ENCODE results near the gene PGS1.
"Not testable (repeated sequence)": the region's sequence is repeated elsewhere in the genome, so short reads cannot be mapped to it uniquely, and the experiment has no call there.

Gene PGS1, protein sequence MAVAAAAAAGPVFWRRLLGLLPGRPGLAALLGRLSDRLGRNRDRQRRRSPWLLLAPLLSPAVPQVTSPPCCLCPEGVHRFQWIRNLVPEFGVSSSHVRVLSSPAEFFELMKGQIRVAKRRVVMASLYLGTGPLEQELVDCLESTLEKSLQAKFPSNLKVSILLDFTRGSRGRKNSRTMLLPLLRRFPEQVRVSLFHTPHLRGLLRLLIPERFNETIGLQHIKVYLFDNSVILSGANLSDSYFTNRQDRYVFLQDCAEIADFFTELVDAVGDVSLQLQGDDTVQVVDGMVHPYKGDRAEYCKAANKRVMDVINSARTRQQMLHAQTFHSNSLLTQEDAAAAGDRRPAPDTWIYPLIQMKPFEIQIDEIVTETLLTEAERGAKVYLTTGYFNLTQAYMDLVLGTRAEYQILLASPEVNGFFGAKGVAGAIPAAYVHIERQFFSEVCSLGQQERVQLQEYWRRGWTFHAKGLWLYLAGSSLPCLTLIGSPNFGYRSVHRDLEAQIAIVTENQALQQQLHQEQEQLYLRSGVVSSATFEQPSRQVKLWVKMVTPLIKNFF

GRCh38 chr17:78378225-78379130 lies at the start of gene PGS1:
Gene PGS1, plus strand, starts transcription at chr17:78378649. Its CDS starts 17 bp downstream, at chr17:78378666.
- Histone ChIP-seq H3K36me3 (ENCODE audit: control insufficient read depth, insufficient read depth, low read length) (no peaks in the 10 kb centered on the region), H3K4me3 (ENCODE audit: low read length) (peak within 1 kb of the TSS; percentile 91), H3K9ac (ENCODE audit: low read length) (peak within 1 kb of the TSS; percentile 81), H3K4me1 (ENCODE audit: control insufficient read depth, insufficient read depth, low read length) (peaks cover 3% of the 10 kb centered on the region), H3K27ac (ENCODE audit: low read depth, low read length) (peak within 1 kb of the TSS; percentile 83), H3K27me3 (ENCODE audit: control insufficient read depth, insufficient read depth, low read length) (no peaks in the 10 kb centered on the region)

DNA sequence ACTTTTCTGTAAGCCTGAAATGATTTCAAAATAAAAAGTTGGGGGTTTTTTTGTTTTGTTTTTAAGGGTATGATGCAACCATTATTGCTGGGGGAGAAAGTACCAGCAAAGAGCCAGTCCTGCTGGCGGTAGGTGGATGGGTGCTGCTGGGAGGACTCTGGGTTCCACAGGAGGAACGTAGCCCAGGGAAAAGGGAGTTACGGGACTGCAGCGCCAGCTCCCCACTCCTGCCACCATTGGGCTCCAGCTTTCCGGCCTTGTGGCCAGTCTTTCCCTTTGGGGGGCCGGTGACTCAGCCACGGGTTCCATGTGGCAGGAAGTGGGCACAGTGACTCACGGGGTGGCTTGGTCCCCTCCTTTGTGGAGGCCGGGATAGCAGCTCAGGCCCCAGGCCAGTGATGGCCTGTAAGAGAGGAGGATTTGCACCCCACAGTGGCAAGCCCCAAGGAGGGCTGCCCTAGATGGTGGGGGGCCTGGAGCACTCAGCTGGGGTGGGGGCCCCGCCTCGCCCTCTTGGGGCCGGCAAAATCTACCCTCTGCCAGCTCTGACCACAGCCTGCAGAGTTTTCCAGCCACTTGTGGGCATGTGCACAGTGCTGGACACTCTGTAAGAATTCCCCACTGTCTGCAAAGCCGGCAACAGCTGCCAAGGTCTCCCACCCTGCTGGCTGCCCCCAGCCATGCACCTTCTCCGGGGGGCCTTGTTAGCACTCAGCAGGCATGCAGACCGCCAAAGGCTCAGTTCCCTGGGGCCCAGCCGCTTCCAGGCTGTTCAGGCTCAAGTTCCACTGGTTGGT lies 49.0 kb upstream of the PGS1 start:
- Histone ChIP-seq H3K27me3 (ENCODE audit: control insufficient read depth, insufficient read depth, low read length) (no peaks in the 10 kb centered on the region), H3K4me3 (ENCODE audit: low read length) (no peak overlapping the region), H3K9ac (ENCODE audit: low read length) (no peak overlapping the region), H3K36me3 (ENCODE audit: control insufficient read depth, insufficient read depth, low read length) (no peaks in the 10 kb centered on the region), H3K27ac (ENCODE audit: low read depth, low read length) (no peak overlapping the region), H3K4me1 (ENCODE audit: control insufficient read depth, insufficient read depth, low read length) (peaks cover 12% of the 10 kb centered on the region)

- no peak overlapping the region for H3K4me3 ChIP-seq (ENCODE audit: low read length)
- no peak overlapping the region for H3K27ac ChIP-seq (ENCODE audit: low read depth, low read length)
- no peaks in the 10 kb centered on the region for H3K36me3 ChIP-seq (ENCODE audit: control insufficient read depth, insufficient read depth, low read length)
- H3K27me3 ChIP-seq (ENCODE audit: control insufficient read depth, insufficient read depth, low read length) = no peaks in the 10 kb centered on the region
- no peak overlapping the region for H3K9ac ChIP-seq (ENCODE audit: low read length)
- H3K4me1 ChIP-seq (ENCODE audit: control insufficient read depth, insufficient read depth, low read length) = no peaks in the 10 kb centered on the region
These were observed 47.8 kb upstream of the PGS1 start for GRCh38 chr17:78330570-78331224.

DNA sequence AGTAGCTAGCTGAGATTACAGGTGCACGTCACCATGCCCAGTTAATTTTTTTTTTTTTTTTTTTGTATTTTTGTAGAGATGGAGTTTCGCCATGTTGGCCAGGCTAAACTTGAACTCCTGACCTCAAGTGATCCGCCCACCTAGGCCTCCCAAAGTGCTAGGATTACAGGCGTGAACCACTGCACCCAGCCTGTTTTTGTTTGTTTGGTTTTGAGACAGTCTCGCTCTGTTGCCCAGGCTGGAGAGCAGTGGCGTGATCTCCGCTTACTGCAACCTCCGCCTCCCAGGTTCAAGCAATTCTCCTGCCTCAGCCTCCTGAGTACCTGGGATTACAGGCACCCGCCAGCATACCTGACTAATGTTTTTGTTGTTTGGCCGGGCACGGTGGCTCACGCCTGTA lies 47.1 kb upstream of the PGS1 start:
- H3K9ac ChIP-seq (ENCODE audit: low read length); H3K27ac ChIP-seq (ENCODE audit: low read depth, low read length): not testable (repeated sequence)

DNA sequence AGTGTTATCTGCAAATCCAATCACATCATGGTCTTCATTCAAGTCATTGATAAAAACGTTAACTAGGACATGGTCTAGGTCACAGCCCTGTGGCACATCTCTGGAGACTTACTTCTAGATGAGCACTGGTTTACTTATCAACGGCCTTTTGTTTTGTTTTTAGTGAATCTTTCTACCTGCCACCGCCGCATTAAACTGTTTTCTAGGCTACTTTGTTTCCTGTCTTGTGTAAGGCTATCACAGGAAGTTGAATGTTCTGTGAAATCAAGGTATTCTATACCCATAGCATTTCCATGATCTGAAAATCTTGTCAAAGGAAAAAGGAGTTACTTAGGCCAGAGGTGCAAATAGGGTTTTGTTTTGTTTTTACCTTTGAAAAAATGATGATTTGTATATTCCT lies 45.5 kb upstream of the PGS1 start:
- H3K27ac ChIP-seq (ENCODE audit: low read depth, low read length) = no peak overlapping the region
- H3K36me3 ChIP-seq (ENCODE audit: control insufficient read depth, insufficient read depth, low read length) = no peaks in the 10 kb centered on the region
- H3K4me1 ChIP-seq (ENCODE audit: control insufficient read depth, insufficient read depth, low read length) = no peaks in the 10 kb centered on the region
- no peak overlapping the region for H3K4me3 ChIP-seq (ENCODE audit: low read length)
- no peak overlapping the region for H3K9ac ChIP-seq (ENCODE audit: low read length)
- no peaks in the 10 kb centered on the region for H3K27me3 ChIP-seq (ENCODE audit: control insufficient read depth, insufficient read depth, low read length)

More for the DNA sequence above, 47.1 kb upstream of the PGS1 start:
- H3K36me3 ChIP-seq (ENCODE audit: control insufficient read depth, insufficient read depth, low read length); H3K4me3 ChIP-seq (ENCODE audit: low read length); H3K27me3 ChIP-seq (ENCODE audit: control insufficient read depth, insufficient read depth, low read length); H3K4me1 ChIP-seq (ENCODE audit: control insufficient read depth, insufficient read depth, low read length): not testable (repeated sequence)

DNA sequence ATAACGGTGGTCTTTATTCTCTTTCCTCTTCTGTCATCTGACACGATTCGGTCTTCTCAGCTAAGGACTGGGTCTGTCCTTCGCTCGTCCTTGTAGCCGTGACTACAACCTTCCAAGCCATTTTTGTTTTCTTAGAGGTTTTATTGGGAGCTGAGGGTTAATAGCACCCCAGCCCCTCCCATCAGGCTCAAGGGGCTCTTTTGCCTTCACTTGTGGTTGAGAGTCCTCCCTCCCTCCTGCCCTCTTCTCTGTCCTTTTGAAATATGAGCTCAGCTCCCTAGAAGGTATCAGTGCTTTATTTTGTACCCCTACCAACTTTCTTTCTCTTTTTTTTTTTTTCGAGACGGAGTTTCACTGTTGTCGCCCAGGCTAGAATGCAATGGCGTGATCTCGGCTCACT lies 43.2 kb upstream of the PGS1 start:
- no peaks in the 10 kb centered on the region for H3K36me3 ChIP-seq (ENCODE audit: control insufficient read depth, insufficient read depth, low read length)
- no peaks in the 10 kb centered on the region for H3K4me1 ChIP-seq (ENCODE audit: control insufficient read depth, insufficient read depth, low read length)
- no peak overlapping the region for H3K9ac ChIP-seq (ENCODE audit: low read length)
- no peak overlapping the region for H3K4me3 ChIP-seq (ENCODE audit: low read length)
- H3K27ac ChIP-seq (ENCODE audit: low read depth, low read length) = no peak overlapping the region
- no peaks in the 10 kb centered on the region for H3K27me3 ChIP-seq (ENCODE audit: control insufficient read depth, insufficient read depth, low read length)

GRCh38 chr17:78337244-78338109 lies 41.0 kb upstream of the PGS1 start:
- H3K4me1 ChIP-seq (ENCODE audit: control insufficient read depth, insufficient read depth, low read length) = peaks cover 4% of the 10 kb centered on the region
- H3K9ac ChIP-seq (ENCODE audit: low read length) = no peak overlapping the region
- H3K27ac ChIP-seq (ENCODE audit: low read depth, low read length) = no peak overlapping the region
- no peaks in the 10 kb centered on the region for H3K27me3 ChIP-seq (ENCODE audit: control insufficient read depth, insufficient read depth, low read length)
- no peaks in the 10 kb centered on the region for H3K36me3 ChIP-seq (ENCODE audit: control insufficient read depth, insufficient read depth, low read length)
- no peak overlapping the region for H3K4me3 ChIP-seq (ENCODE audit: low read length)

- no peak overlapping the region for H3K4me3 ChIP-seq (ENCODE audit: low read length)
- H3K4me1 ChIP-seq (ENCODE audit: control insufficient read depth, insufficient read depth, low read length) = peaks cover 16% of the 10 kb centered on the region
- no peaks in the 10 kb centered on the region for H3K27me3 ChIP-seq (ENCODE audit: control insufficient read depth, insufficient read depth, low read length)
- no peak overlapping the region for H3K27ac ChIP-seq (ENCODE audit: low read depth, low read length)
- H3K36me3 ChIP-seq (ENCODE audit: control insufficient read depth, insufficient read depth, low read length) = no peaks in the 10 kb centered on the region
- H3K9ac ChIP-seq (ENCODE audit: low read length) = no peak overlapping the region
These were observed 39.8 kb upstream of the PGS1 start for GRCh38 chr17:78338486-78339259.

DNA sequence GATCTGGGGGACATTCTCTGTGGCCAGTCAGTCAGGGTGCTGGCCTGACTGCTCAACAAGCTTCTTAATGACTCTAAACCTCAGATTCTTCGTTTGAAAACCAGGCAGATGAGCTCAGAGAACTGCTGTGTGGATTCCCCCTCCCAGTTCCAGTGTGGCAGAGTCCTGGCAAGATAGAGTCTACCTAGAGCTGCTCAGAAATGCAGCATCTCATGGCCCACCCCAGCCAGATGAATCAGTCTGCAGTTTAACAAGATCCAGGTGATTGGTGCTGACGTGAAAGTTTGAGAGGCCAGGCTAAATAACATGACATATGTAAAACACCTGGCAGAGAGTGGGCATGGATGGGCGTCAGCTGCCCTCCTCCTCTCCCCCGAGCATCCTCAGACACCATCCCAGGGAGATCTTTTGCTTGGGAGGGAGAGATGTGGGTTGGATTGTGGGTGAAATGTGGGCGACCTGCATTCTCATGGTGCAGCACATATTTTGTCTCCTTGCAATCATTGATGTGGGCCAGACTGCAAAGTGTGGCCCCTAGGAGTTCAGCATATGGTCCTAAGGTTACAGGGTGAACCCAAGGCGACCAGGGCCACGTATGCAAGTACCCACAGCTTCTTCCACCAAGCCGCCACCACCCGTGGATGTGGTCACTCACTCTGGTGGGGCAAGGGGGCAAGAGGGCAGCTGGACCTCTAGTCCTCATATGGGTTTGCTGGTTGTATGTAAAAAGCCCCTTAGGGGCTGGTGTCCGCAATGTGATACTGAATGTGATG lies 38.1 kb upstream of the PGS1 start:
- Histone ChIP-seq H3K4me1 (ENCODE audit: control insufficient read depth, insufficient read depth, low read length) (peaks cover 18% of the 10 kb centered on the region), H3K27ac (ENCODE audit: low read depth, low read length) (peak overlapping the region; percentile 90), H3K4me3 (ENCODE audit: low read length) (no peak overlapping the region), H3K27me3 (ENCODE audit: control insufficient read depth, insufficient read depth, low read length) (no peaks in the 10 kb centered on the region), H3K36me3 (ENCODE audit: control insufficient read depth, insufficient read depth, low read length) (no peaks in the 10 kb centered on the region), H3K9ac (ENCODE audit: low read length) (no peak overlapping the region)
